PC-9 (cell line): Measurements from ENCODE around the gene GPC1. TPM values are rescaled to one million over a fixed set of nuclear protein-coding genes. Genes with fewer than 3 reads are reported as not detected.
A peak's percentile ranks its signal among the peaks of the same experiment; 100 is the strongest.
"Not testable (repeated sequence)": the region's sequence is repeated elsewhere in the genome, so short reads cannot be mapped to it uniquely, and the experiment has no call there.

Source experiments
- Bru-seq: library from RNA; stranded (reverse); fragments of 400-500 nt; gene quantifications from one replicate; lab custom pipeline; 2021; lab: Mats Ljungman, UMichigan
- BruChase-seq, 2 experiments: library from RNA; stranded (reverse); fragments of 400-500 nt; gene quantifications; one replicate each; lab custom pipeline; 2021; lab: Mats Ljungman, UMichigan
- BruUV-seq: library from RNA; stranded (reverse); fragments of 400-500 nt; replicated peaks from 2 replicates; lab custom pipeline; 2021; lab: Mats Ljungman, UMichigan
- CTCF ChIA-PET: fragments of 300-600 bp; sonication (Branson Sonifier 250); formaldehyde crosslinking; loops from one replicate; lab custom pipeline; 2022; ENCODE audit warnings: antibody characterized with exemption; lab: Charles Lee
- POLR2A ChIA-PET: fragments of 300-600 bp; sonication (Branson Sonifier 250); formaldehyde crosslinking; loops from one replicate; lab custom pipeline; 2022; ENCODE audit warnings: antibody characterized with exemption; ENCODE audit not compliant: unreplicated experiment; lab: Charles Lee
- DNase-seq, 2 experiments: peaks; one replicate each; pipeline versions ENCODE4 v3.0.0 to v3.0.0-alpha.2; 2015 to 2022; ENCODE audit warnings: mixed read lengths in 1 of 2
- H2AFZ ChIP-seq: fragments of 200-600 bp; sonication (generic); 2 replicates; pipeline ENCODE4 v1.8.1; 2017; ENCODE audit warnings: antibody characterized with exemption
- H3F3A ChIP-seq: fragments of 200-600 bp; sonication (generic); 2 replicates; pipeline ENCODE4 v1.8.1; 2017; ENCODE audit warnings: antibody characterized with exemption, mild to moderate bottlenecking, low read depth; ENCODE audit not compliant: insufficient read depth
- H3K27ac ChIP-seq: fragments of 200-600 bp; sonication (generic); 2 replicates; pipeline ENCODE4 v1.6.1; 2016; ENCODE audit warnings: mixed run types
- H3K27me3 ChIP-seq: fragments of 200-600 bp; sonication (generic); 2 replicates; pipeline ENCODE4 v1.6.1; 2016; ENCODE audit warnings: low read depth, mixed run types; ENCODE audit not compliant: insufficient read depth
- H3K36me3 ChIP-seq: fragments of 200-600 bp; sonication (generic); 2 replicates; pipeline ENCODE4 v1.6.1; 2016; ENCODE audit warnings: low read depth, mixed run types
- H3K4me1 ChIP-seq: fragments of 200-600 bp; sonication (generic); replicated peaks from 2 replicates; pipeline ENCODE4 v1.6.1; 2016; ENCODE audit warnings: mixed run types; ENCODE audit not compliant: insufficient read depth
- H3K4me2 ChIP-seq: fragments of 200-600 bp; sonication (generic); 2 replicates; pipeline ENCODE4 v1.6.1; 2017; ENCODE audit warnings: mixed run types
- H3K4me3 ChIP-seq: fragments of 200-600 bp; sonication (generic); 2 replicates; pipeline ENCODE4 v1.6.1; 2016; ENCODE audit warnings: mixed run types
- H3K79me2 ChIP-seq: fragments of 200-600 bp; sonication (generic); 2 replicates; pipeline ENCODE4 v1.6.1; 2017; ENCODE audit warnings: low read depth, mixed run types
- H3K9me2 ChIP-seq: fragments of 200-600 bp; sonication (generic); 2 replicates; pipeline ENCODE4 v1.8.1; 2017; ENCODE audit warnings: mild to moderate bottlenecking; ENCODE audit not compliant: insufficient read depth
- H3K9me3 ChIP-seq: fragments of 200-600 bp; sonication (generic); 2 replicates; pipeline ENCODE4 v1.8.1; 2016; ENCODE audit warnings: low read depth; ENCODE audit not compliant: insufficient read depth
- H4K20me1 ChIP-seq: fragments of 200-600 bp; sonication (generic); 2 replicates; pipeline ENCODE4 v1.8.1; 2017; ENCODE audit not compliant: insufficient read depth
- EZH2 ChIP-seq: fragments of 200-600 bp; sonication (generic); IDR thresholded peaks from 2 replicates; pipeline ENCODE4 v1.8.0; 2017; ENCODE audit warnings: antibody characterized with exemption, low read depth
- intact Hi-C: fragments of 100-400 bp; cut with micrococcal nuclease; formaldehyde crosslinking; loops from one replicate; pipeline ENCODE4 v1.10.0; 2022; ENCODE audit not compliant: unreplicated experiment
- long read RNA-seq: library from polyadenylated mRNA; stranded (forward); transcript quantifications from one replicate; pipeline ENCODE4 v2.0.0, GENCODE V29; 2022
- total RNA-seq: library from RNA; stranded (reverse); gene quantifications from 2 replicates; pipeline ENCODE4 v1.2.3, GENCODE V29; 2021
- TF ChIP-seq, protein P1 (sequence below): fragments of 200-600 bp; sonication (generic); conservative IDR thresholded peaks from 2 replicates; pipeline ENCODE4 v1.6.1; 2017; ENCODE audit warnings: mixed run types, antibody characterized with exemption, mild to moderate bottlenecking, moderate library complexity

The GPC1 gene
- total RNA-seq (302 and 319 TPM in 2 replicates), Bru-seq, nascent RNA (percentile 78 among the genes with signal in this experiment), BruChase-seq, experiment 1, labeled RNA remaining after a 2-hour chase (percentile 83 among the genes with signal in this experiment), BruChase-seq, experiment 2, labeled RNA remaining after a 6-hour chase (percentile 94 among the genes with signal in this experiment)
- long read RNA-seq, transcript GPC1-201 (9 exons, 3,713 nt) = major isoform, 334 of 487 reads
- long read RNA-seq, transcript GPC1-202 (9 exons, 1,835 nt) = minor isoform, 5 of 487 reads
- long read RNA-seq, partial matches to known transcripts = 41 of 487 reads
- long read RNA-seq, other reads (novel, unspliced or antisense) = 107 of 487 reads

GRCh38 chr2:240435457-240435947 lies at the start of gene GPC1:
TSS of gene GPC1 (plus strand) at chr2:240435663. CDS start at chr2:240435919, 256 bp downstream.
- no peaks in the 10 kb centered on the region for H3K9me2 ChIP-seq
- H3K27ac ChIP-seq = peak within 1 kb of the TSS; percentile 87
- CTCF ChIA-PET = no interaction called here
- POLR2A ChIA-PET = interaction anchor here (0.7 to 1.9 kb wide), 2 partner anchors 168 to 202 kb away, joined by 6 to 17 read pairs; no protein-coding TSS in a partner anchor
- H3K36me3 ChIP-seq = no peaks in the 10 kb centered on the region
- H3K79me2 ChIP-seq = peaks cover 55% of the 10 kb centered on the region
- TF ChIP-seq EZH2 = no peak
- TF ChIP-seq, protein P1, sequence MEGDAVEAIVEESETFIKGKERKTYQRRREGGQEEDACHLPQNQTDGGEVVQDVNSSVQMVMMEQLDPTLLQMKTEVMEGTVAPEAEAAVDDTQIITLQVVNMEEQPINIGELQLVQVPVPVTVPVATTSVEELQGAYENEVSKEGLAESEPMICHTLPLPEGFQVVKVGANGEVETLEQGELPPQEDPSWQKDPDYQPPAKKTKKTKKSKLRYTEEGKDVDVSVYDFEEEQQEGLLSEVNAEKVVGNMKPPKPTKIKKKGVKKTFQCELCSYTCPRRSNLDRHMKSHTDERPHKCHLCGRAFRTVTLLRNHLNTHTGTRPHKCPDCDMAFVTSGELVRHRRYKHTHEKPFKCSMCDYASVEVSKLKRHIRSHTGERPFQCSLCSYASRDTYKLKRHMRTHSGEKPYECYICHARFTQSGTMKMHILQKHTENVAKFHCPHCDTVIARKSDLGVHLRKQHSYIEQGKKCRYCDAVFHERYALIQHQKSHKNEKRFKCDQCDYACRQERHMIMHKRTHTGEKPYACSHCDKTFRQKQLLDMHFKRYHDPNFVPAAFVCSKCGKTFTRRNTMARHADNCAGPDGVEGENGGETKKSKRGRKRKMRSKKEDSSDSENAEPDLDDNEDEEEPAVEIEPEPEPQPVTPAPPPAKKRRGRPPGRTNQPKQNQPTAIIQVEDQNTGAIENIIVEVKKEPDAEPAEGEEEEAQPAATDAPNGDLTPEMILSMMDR = no peak
- intact Hi-C loops = loop anchor here (1.0 to 5.0 kb wide), 4 partner anchors 132 to 184 kb away; partner anchors contain the start of gene RNPEPL1
- H3K27me3 ChIP-seq = no peaks in the 10 kb centered on the region
- peaks cover 15% of the 10 kb centered on the region for H3F3A ChIP-seq
- peak within 1 kb of the TSS; percentile 76 for H2AFZ ChIP-seq
- peaks cover 45% of the 10 kb centered on the region for H3K4me1 ChIP-seq
- DNase-seq = peak in 1 of 2 experiments; percentile 54
- peaks cover 27% of the 10 kb centered on the region for H4K20me1 ChIP-seq
- no peaks in the 10 kb centered on the region for H3K9me3 ChIP-seq
- peak within 1 kb of the TSS; percentile 97 for H3K4me2 ChIP-seq
- BruUV-seq = no TSS peak
- H3K4me3 ChIP-seq = peak within 1 kb of the TSS; percentile 82

- POLR2A ChIA-PET = interaction anchor here (0.5 to 0.7 kb wide), 5 partner anchors 18 to 181 kb away, joined by 3 to 8 read pairs (median 6); no protein-coding TSS in a partner anchor
- no peaks in the 10 kb centered on the region for H3K36me3 ChIP-seq
- peak overlapping the region; percentile 32 for H3K27ac ChIP-seq
- TSS peak; percentile 11 for BruUV-seq
- no peaks in the 10 kb centered on the region for H3K27me3 ChIP-seq
- intact Hi-C loops = loop anchor here (2.0 kb wide), 1 partner anchor 40 kb away; no protein-coding TSS in a partner anchor
- H3K9me3 ChIP-seq = no peaks in the 10 kb centered on the region
- peak overlapping the region; percentile 76 for H3K4me2 ChIP-seq
- H3K79me2 ChIP-seq = no peaks in the 10 kb centered on the region
- CTCF ChIA-PET = interaction anchor here (1.8 kb wide), 1 partner anchor 16 kb away, joined by 8 read pairs; no protein-coding TSS in a partner anchor
- H4K20me1 ChIP-seq = no peaks in the 10 kb centered on the region
- TF ChIP-seq, protein P1 = no peak
- no peak for TF ChIP-seq EZH2
- DNase-seq = no peak
- H3K4me1 ChIP-seq = peaks cover 27% of the 10 kb centered on the region
- H3K9me2 ChIP-seq = no peaks in the 10 kb centered on the region
- H3F3A ChIP-seq = peaks cover 24% of the 10 kb centered on the region; the same call in 1 of the 2 replicates
- no peak overlapping the region for H2AFZ ChIP-seq
- H3K4me3 ChIP-seq = no peak overlapping the region
Observed at GRCh38 chr2:240386326-240386725, 49.1 kb upstream of the GPC1 start.

GRCh38 chr2:240386743-240387142 lies 48.7 kb upstream of the GPC1 start:
- not testable (repeated sequence) for H3K36me3 ChIP-seq, H2AFZ ChIP-seq, DNase-seq, H4K20me1 ChIP-seq, H3K79me2 ChIP-seq, H3K27me3 ChIP-seq, H3K9me3 ChIP-seq, H3K9me2 ChIP-seq
- ChIA-PET POLR2A (interaction anchor here (0.5 to 1.7 kb wide), 6 partner anchors 17 to 153 kb away, joined by 6 to 16 read pairs (median 9); no protein-coding TSS in a partner anchor), CTCF (interaction anchor here (0.7 to 1.8 kb wide), 3 partner anchors 12 to 63 kb away, joined by 3 to 8 read pairs (median 6); no protein-coding TSS in a partner anchor)
- intact Hi-C loops = loop anchor here (1.0 to 2.0 kb wide), 5 partner anchors 16 to 153 kb away; no protein-coding TSS in a partner anchor
- Histone ChIP-seq H3F3A (peaks cover 20% of the 10 kb centered on the region; the same call in 1 of the 2 replicates), H3K4me1 (peaks cover 27% of the 10 kb centered on the region), H3K4me3 (peak overlapping the region; percentile 48; the same call in 1 of the 2 replicates), H3K4me2 (peak overlapping the region; percentile 76), H3K27ac (peak overlapping the region; percentile 75)
- TSS peak; percentile 76 for BruUV-seq
